Natural killer cell (primary cell): Measurements from ENCODE around the gene HUS1B. TPM values are rescaled to one million over a fixed set of nuclear protein-coding genes. Genes with fewer than 3 reads are reported as not detected.

Experiments
- ATAC-seq, 3 donors: fragments of 150-1000 bp in 2 of 3; fragments of 200-7000 bp in 1 of 3; cut with Tn5 transposase; 1 replicate in 1 of 3; 2 replicates in 2 of 3; pipeline ENCODE4 v1.10.0; 2021; ENCODE audit warnings: mild to moderate bottlenecking in 2 of 3, moderate library complexity in 2 of 3
- DNase-seq, 2 donors: peaks; one replicate each; pipeline versions ENCODE4 v3.0.0 to v3.0.0-alpha.2; 2013 to 2021; ENCODE audit warnings: mixed read lengths in 1 of 2
- H3K27ac ChIP-seq: one replicate; pipeline ENCODE4 v1.5.1; 2013; ENCODE audit warnings: mild to moderate bottlenecking, low read length
- H3K27me3 ChIP-seq: one replicate; pipeline ENCODE4 v1.6.1; 2013; ENCODE audit warnings: low read length; ENCODE audit not compliant: control insufficient read depth, insufficient read depth
- H3K36me3 ChIP-seq: one replicate; pipeline ENCODE4 v1.6.1; 2013; ENCODE audit warnings: low read length; ENCODE audit not compliant: control insufficient read depth, insufficient read depth
- H3K4me1 ChIP-seq: one replicate; pipeline ENCODE4 v1.6.1; 2013; ENCODE audit warnings: low read length; ENCODE audit not compliant: control insufficient read depth, insufficient read depth
- H3K4me3 ChIP-seq: one replicate; pipeline ENCODE4 v1.5.1; 2013; ENCODE audit warnings: low read length
- H3K9me3 ChIP-seq: one replicate; pipeline ENCODE4 v1.6.1; 2013; ENCODE audit warnings: low read length; ENCODE audit not compliant: control insufficient read depth, insufficient read depth
- H3K27ac Mint-ChIP-seq, 2 donors: one replicate each; pipeline ENCODE4 v1.8.0; 2022; ENCODE audit warnings: mild to moderate bottlenecking in 2 of 2, mixed read lengths in 2 of 2, moderate library complexity in 1 of 2
- H3K27me3 Mint-ChIP-seq, 2 donors: one replicate each; pipeline ENCODE4 v1.8.0; 2022; ENCODE audit warnings: low read depth in 2 of 2, mixed read lengths in 2 of 2
- H3K36me3 Mint-ChIP-seq: one replicate; pipeline ENCODE4 v1.8.0; 2022; ENCODE audit warnings: mixed read lengths
- H3K4me1 Mint-ChIP-seq, 2 donors: one replicate each; pipeline ENCODE4 v1.8.0; 2022; ENCODE audit warnings: mixed read lengths in 2 of 2
- H3K4me3 Mint-ChIP-seq: one replicate; pipeline ENCODE4 v1.8.0; 2022; ENCODE audit warnings: mild to moderate bottlenecking, moderate library complexity, mixed read lengths
- H3K9me3 Mint-ChIP-seq, 2 donors: one replicate each; pipeline ENCODE4 v1.8.0; 2022; ENCODE audit warnings: mixed read lengths in 2 of 2
- WGBS: methylation state at CpG from one replicate; pipeline ENCODE4 v1.1.7; 2013; ENCODE audit warnings: missing lambda C conversion rate; ENCODE audit not compliant: insufficient coverage; 5-methylcytosine and 5-hydroxymethylcytosine counted together
- intact Hi-C: fragments of 100-400 bp; cut with micrococcal nuclease; formaldehyde crosslinking; loops from one replicate; pipeline ENCODE4 v1.14.2; 2022
- total RNA-seq, 4 donors: library from RNA; stranded (reverse); fragments of 120-200 nt in 1 of 4; gene quantifications; one replicate each; pipeline versions ENCODE4 v1.2.3 to v1.2.4, GENCODE V29; 2013 to 2022
- TF ChIP-seq, protein P1 (sequence below): fragments of 200-600 bp; IDR thresholded peaks from one replicate; pipeline ENCODE4 v1.8.0; 2022; ENCODE audit warnings: antibody characterized with exemption

HUS1B gene
- total RNA-seq, 3 donors from 2014 or later (not counting 1 experiment from before 2014, with no cell fraction given) = 1.5 to 3.4 (median 2.8) TPM

DNA sequence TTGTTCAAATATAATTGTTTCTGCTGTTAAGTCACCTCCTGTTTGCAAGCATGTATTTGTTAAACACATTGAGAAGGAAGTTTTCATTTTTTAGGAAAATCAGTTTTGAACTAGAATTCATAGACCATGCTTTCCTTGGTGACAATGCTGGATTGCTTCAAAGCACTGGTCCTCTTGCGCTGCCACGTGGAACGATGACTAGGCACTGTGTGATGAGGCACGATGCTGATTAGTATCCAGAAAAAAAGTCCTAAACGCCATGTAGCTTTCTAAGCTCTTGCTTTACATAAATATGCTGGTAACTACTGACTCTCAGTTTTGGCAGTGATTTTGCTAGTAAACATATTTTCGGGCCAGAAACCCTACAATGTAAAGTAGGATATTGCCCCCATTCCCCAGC is 47.1 kb upstream of the HUS1B start:
- intact Hi-C loops = no loop called here
- Histone ChIP-seq H3K4me1 (no peaks in the 10 kb centered on the region), H3K9me3 (no peaks in the 10 kb centered on the region), H3K36me3 (no peaks in the 10 kb centered on the region), H3K4me3 (no peak overlapping the region), H3K27me3 (no peaks in the 10 kb centered on the region), H3K27ac (no peak overlapping the region)
- Mint-ChIP-seq H3K9me3 (no peaks in the 10 kb centered on the region), H3K4me3 (no peak overlapping the region), H3K27me3 (peaks cover 11 to 36% of the 10 kb centered on the region in 2 donors), H3K4me1 (no peaks in the 10 kb centered on the region), H3K36me3 (no peaks in the 10 kb centered on the region), H3K27ac (no peak overlapping the region)
- no peak for DNase-seq
- 91% methylated on average over 5 of the region's 6 CpGs for WGBS
- ATAC-seq = no peak
- TF ChIP-seq, protein P1, sequence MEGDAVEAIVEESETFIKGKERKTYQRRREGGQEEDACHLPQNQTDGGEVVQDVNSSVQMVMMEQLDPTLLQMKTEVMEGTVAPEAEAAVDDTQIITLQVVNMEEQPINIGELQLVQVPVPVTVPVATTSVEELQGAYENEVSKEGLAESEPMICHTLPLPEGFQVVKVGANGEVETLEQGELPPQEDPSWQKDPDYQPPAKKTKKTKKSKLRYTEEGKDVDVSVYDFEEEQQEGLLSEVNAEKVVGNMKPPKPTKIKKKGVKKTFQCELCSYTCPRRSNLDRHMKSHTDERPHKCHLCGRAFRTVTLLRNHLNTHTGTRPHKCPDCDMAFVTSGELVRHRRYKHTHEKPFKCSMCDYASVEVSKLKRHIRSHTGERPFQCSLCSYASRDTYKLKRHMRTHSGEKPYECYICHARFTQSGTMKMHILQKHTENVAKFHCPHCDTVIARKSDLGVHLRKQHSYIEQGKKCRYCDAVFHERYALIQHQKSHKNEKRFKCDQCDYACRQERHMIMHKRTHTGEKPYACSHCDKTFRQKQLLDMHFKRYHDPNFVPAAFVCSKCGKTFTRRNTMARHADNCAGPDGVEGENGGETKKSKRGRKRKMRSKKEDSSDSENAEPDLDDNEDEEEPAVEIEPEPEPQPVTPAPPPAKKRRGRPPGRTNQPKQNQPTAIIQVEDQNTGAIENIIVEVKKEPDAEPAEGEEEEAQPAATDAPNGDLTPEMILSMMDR = no peak

DNA sequence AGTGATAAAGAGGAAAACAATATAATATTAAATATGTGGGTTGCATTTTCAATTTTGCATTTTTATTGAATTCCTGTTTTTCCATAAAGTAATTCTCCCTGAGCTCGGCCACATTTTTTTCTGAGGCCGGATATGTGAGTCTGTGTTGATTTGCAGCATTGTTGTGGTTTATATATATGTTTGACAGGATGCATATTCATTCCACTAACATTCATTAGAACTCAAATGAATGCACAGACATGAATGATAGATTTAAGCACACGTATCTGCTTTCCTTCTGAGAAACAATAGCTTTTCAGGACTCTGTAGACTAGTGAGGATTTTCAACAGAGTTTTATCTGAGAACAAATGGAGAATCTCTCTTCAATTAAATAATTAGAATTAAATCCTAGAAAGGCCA is 46.7 kb upstream of the HUS1B start:
- intact Hi-C loops = no loop called here

DNA sequence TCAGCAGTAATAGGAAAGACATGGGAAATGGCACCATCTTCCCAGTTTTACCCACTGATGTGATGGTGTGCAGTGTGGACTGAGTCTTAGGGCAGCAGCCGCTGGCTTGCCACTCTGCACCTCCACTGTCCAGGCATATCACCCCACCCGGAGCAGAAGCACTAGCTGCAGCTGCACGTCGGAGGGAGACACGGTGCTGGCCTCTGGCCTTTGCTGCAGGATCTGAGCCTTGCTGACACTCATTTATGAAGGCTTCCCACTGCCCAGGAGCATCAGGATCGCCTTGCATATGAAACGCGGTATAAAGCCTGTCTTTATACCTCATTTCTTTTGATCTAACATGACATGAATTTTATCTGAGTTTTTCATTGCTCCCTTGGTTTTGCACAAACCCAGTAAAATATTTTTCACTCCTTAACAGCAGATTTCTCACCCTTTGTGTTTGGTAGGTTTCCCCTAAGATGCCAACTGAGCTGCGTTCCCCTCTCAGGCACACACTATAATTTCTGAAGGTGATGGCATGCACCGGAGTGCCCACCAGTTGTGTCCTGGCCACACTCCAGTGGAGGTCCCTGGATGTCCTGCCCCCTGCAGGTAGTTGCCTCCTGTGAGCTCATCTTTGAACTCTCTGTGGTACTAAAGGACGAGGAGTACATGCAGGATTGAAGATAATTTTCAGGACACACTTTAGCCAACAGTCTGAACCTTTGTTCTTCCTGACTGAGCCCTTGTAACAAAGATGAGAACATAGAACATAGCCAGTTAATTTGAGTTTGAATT is 45.0 kb upstream of the HUS1B start:
- no peak overlapping the region for H3K27ac Mint-ChIP-seq
- H3K4me1 Mint-ChIP-seq = no peaks in the 10 kb centered on the region
- Histone ChIP-seq H3K27me3 (no peaks in the 10 kb centered on the region), H3K9me3 (no peaks in the 10 kb centered on the region), H3K36me3 (no peaks in the 10 kb centered on the region), H3K4me3 (no peak overlapping the region), H3K4me1 (no peaks in the 10 kb centered on the region), H3K27ac (no peak overlapping the region)
- TF ChIP-seq, protein P1 = no peak
- DNase-seq = no peak
- 83% methylated on average over 11 of the region's 11 CpGs for WGBS
- H3K36me3 Mint-ChIP-seq = no peaks in the 10 kb centered on the region
- no peaks in the 10 kb centered on the region for H3K9me3 Mint-ChIP-seq
- H3K4me3 Mint-ChIP-seq = no peak overlapping the region
- no peak for ATAC-seq
- peaks cover 6 to 27% of the 10 kb centered on the region in 2 donors for H3K27me3 Mint-ChIP-seq
- intact Hi-C loops = no loop called here

More for the DNA sequence above, 46.7 kb upstream of the HUS1B start:
- H3K36me3 ChIP-seq = no peaks in the 10 kb centered on the region
- Mint-ChIP-seq H3K4me1 (no peaks in the 10 kb centered on the region), H3K27ac (no peak overlapping the region), H3K36me3 (no peaks in the 10 kb centered on the region), H3K9me3 (no peaks in the 10 kb centered on the region), H3K4me3 (no peak overlapping the region), H3K27me3 (peaks cover 11 to 36% of the 10 kb centered on the region in 2 donors)
- no peak overlapping the region for H3K4me3 ChIP-seq
- no peaks in the 10 kb centered on the region for H3K9me3 ChIP-seq
- no peak for ATAC-seq
- H3K27ac ChIP-seq = no peak overlapping the region
- H3K27me3 ChIP-seq = no peaks in the 10 kb centered on the region
- DNase-seq = no peak
- H3K4me1 ChIP-seq = no peaks in the 10 kb centered on the region
- no CpG with 5 or more reads among the region's 3 CpGs for WGBS
- TF ChIP-seq, protein P1 = no peak

DNA sequence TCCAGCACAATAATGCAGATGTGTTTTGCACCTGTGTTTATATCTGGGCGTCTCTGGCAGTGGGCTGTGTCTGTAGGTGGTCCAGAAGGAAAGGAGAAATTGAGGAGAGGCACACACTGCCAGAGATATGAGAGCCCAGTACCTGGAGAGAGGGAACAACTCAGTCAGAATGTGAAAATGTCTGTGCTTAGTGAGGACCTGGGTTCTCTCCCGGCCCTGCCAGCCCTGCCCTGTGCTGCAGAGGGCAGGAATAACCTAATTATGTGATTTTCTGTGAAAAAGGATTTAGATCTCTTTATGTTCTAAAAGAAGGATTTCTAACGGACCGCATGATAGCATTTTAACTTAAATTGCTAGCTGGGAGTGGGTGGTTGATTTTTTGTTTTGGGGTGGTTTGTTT is 44.3 kb upstream of the HUS1B start:
- Mint-ChIP-seq H3K4me3 (no peak overlapping the region), H3K9me3 (no peaks in the 10 kb centered on the region), H3K27ac (no peak overlapping the region), H3K27me3 (peaks cover 5 to 27% of the 10 kb centered on the region in 2 donors), H3K36me3 (no peaks in the 10 kb centered on the region), H3K4me1 (no peaks in the 10 kb centered on the region)
- H3K4me3 ChIP-seq = no peak overlapping the region
- H3K27ac ChIP-seq = no peak overlapping the region
- DNase-seq (no peak), ATAC-seq (no peak)
- no peaks in the 10 kb centered on the region for H3K27me3 ChIP-seq
- no peaks in the 10 kb centered on the region for H3K4me1 ChIP-seq
- TF ChIP-seq, protein P1 = no peak
- no peaks in the 10 kb centered on the region for H3K36me3 ChIP-seq
- H3K9me3 ChIP-seq = no peaks in the 10 kb centered on the region
- intact Hi-C loops = no loop called here
- 75% methylated on average over 4 of the region's 4 CpGs for WGBS
